Sigmoid colon (tissue), 4 donors: ENCODE results near the gene SYT5.

Source experiments
- CTCF ChIP-seq, 4 experiments: fragments of 450-650 bp in 3 of 4; fragments of 200-600 bp in 1 of 4; IDR thresholded peaks; one replicate each; pipeline ENCODE4 v1.5.1; 2016 to 2019; ENCODE audit warnings: antibody characterized with exemption in 4 of 4, mild to moderate bottlenecking in 3 of 4, moderate library complexity in 2 of 4
- EP300 ChIP-seq, 4 donors: sonication (generic); formaldehyde crosslinking; IDR thresholded peaks; one replicate each; pipeline ENCODE4 v1.6.1; 2017; ENCODE audit warnings: antibody characterized with exemption in 4 of 4
- POLR2AphosphoS5 ChIP-seq, 4 donors: sonication (generic); formaldehyde crosslinking; IDR thresholded peaks; one replicate each; pipeline ENCODE4 v1.6.1; 2017; ENCODE audit warnings: antibody characterized with exemption in 4 of 4

DNA sequence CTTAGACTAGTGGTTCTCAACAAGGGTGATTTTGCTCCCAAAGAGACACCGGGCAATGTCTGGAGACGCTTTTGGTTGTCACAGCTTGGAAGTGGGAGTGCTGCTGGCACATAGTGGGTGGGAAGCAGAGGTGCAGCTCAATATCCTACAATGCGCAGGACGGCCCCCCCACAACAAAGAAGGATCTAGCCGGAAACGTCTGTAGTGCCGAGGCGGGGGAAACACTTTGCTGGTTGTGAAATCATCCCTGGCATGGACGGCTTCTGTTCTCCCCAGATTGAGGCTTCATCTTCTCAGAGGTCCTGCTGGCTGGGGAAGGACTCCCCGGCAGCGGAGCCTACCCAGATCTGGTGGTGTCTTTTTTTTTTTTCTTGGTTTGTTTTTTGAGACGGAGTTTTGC is 13.4 kb upstream of the SYT5 start:
- TF ChIP-seq CTCF (IDR thresholded peaks at IDR 0.05) (no peak), POLR2AphosphoS5 (IDR thresholded peaks at IDR 0.05) (no peak), EP300 (IDR thresholded peaks at IDR 0.05) (no peak)
